ENCODE measurements around the gene NFAM1. TPM values are rescaled to one million over a fixed set of nuclear protein-coding genes. Genes with fewer than 3 reads are reported as not detected.
A peak's percentile ranks its signal among the peaks of the same experiment; 100 is the strongest.

The NFAM1 gene
- total and polyA plus RNA-seq, 2 experiments from 2014 or later, result not detected

DNA sequence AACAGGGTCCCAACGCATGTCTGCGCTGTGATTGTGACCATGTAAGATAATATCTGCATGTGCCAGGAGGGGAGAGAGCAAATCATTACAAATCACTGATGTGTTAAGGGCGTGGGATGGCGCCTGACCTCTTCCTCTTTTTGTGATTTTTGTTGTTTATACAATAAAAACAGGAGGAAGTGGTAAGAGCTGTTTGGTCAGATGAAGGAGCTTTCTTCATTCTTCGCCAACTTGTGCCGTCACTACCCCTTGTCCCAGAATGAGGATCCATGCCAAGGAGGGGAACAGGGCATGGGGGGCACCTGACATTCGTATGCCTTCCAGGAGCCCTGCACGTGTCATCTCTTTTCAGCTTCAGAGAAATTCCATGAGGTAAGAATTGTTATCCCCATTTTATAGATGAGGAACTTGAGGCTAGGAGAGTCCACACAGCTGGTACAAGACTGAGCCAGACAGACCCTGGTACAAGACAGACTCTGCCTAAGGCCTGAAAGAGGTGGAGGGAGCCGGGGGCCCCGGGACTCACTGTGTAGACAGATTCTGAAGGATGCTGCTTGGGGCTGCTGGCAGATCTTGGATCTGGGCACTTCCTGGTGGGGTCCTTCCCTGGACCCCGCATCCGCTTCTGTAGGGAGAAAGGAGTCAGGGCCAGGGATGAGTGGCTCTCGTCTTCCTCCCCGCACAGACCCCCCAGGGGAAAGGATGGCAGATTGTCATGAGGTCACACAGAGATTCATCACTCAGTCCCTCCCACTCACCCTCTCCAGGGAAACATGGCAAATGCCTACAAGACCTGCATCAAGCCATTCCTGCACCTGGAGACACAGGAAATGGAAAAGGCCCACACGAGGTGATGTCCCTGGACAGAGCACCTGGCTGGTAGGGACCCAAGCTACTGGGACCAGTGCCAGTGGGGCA is 34.6 kb downstream of the NFAM1 start:
- Histone ChIP-seq H3K9me2 (ENCODE audit: insufficient read depth) (no peaks in the 10 kb centered on the region), H3K4me3 (no peak overlapping the region), H4K20me1 (ENCODE audit: insufficient read depth) (no peaks in the 10 kb centered on the region), H3K27me3 (replicated peaks; ENCODE audit: insufficient read depth) (no peaks in the 10 kb centered on the region), H3F3A (ENCODE audit: insufficient read depth) (no peaks in the 10 kb centered on the region), H3K79me2 (ENCODE audit: insufficient read depth) (no peaks in the 10 kb centered on the region), H3K4me2 (ENCODE audit: unreplicated experiment) (no peak overlapping the region), H3K27ac (no peak overlapping the region), H2AFZ (no peak overlapping the region), H3K9ac (no peak overlapping the region), H3K36me3 (ENCODE audit: low read depth) (no peaks in the 10 kb centered on the region), H3K9me3 (ENCODE audit: low read depth) (no peaks in the 10 kb centered on the region), H3K4me1 (ENCODE audit: insufficient read depth) (no peaks in the 10 kb centered on the region)
- no peak for DNase-seq
- TF ChIP-seq EZH2phosphoT487 (IDR thresholded peaks at IDR 0.05; ENCODE audit: insufficient read depth, low read depth), result no peak
- no peak for TF ChIP-seq EZH2 (IDR thresholded peaks at IDR 0.05; ENCODE audit: insufficient read depth, poor library complexity, severe bottlenecking)
- in situ Hi-C loops (cut with MboI), result no loop called here
- 75 to 79% methylated on average over 15 of the region's 15 CpGs for WGBS, 2 experiments (ENCODE audit: low coverage in 1 of 2, low lambda C conversion rate in 2 of 2, missing lambda C conversion rate in 2 of 2)

GRCh38 chr22:42396621-42397331 is 35.4 kb downstream of the NFAM1 start:
- Histone ChIP-seq H3K27ac (no peak overlapping the region), H3K27me3 (replicated peaks; ENCODE audit: insufficient read depth) (no peaks in the 10 kb centered on the region), H3K36me3 (ENCODE audit: low read depth) (no peaks in the 10 kb centered on the region), H3K9me2 (ENCODE audit: insufficient read depth) (no peaks in the 10 kb centered on the region), H3K9me3 (ENCODE audit: low read depth) (no peaks in the 10 kb centered on the region), H2AFZ (no peak overlapping the region), H4K20me1 (ENCODE audit: insufficient read depth) (no peaks in the 10 kb centered on the region), H3K9ac (no peak overlapping the region), H3K79me2 (ENCODE audit: insufficient read depth) (no peaks in the 10 kb centered on the region), H3K4me2 (ENCODE audit: unreplicated experiment) (no peak overlapping the region), H3F3A (ENCODE audit: insufficient read depth) (no peaks in the 10 kb centered on the region), H3K4me3 (no peak overlapping the region), H3K4me1 (ENCODE audit: insufficient read depth) (no peaks in the 10 kb centered on the region)
- TF ChIP-seq EZH2phosphoT487 (IDR thresholded peaks at IDR 0.05; ENCODE audit: insufficient read depth, low read depth) (no peak), EZH2 (IDR thresholded peaks at IDR 0.05; ENCODE audit: insufficient read depth, poor library complexity, severe bottlenecking) (no peak)
- 65 to 75% methylated on average over 24 of the region's 24 CpGs for WGBS, 2 experiments (ENCODE audit: low coverage in 1 of 2, low lambda C conversion rate in 2 of 2, missing lambda C conversion rate in 2 of 2)
- in situ Hi-C loops (cut with MboI), result no loop called here
- DNase-seq, result no peak

DNA sequence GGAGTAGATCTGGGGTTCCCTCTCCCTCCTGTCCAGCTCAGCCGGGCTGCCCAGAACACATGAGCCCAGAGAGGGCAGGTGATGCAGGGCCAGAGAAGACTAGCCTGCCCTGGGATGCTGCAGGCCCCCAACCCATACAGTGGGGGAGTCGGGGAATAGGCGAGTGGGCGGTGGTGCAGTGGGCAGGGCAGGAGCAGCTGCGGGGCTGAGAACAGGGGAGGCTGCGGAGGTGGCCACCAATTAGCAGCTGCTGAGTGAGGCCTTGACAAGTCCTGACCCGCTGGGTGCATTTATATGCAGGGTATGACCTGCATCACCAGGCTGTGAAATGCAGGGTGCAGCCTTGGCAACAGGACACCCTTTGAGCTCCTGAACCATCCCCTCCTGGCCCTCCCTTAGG is 43.1 kb downstream of the NFAM1 start:
- in situ Hi-C loops (cut with MboI), result no loop called here
- WGBS, 2 experiments (ENCODE audit: low coverage in 1 of 2, low lambda C conversion rate in 2 of 2, missing lambda C conversion rate in 2 of 2), result 76 to 77% methylated on average over 6 to 7 of the region's 7 CpGs
- H4K20me1 ChIP-seq (ENCODE audit: insufficient read depth), result no peaks in the 10 kb centered on the region

DNA sequence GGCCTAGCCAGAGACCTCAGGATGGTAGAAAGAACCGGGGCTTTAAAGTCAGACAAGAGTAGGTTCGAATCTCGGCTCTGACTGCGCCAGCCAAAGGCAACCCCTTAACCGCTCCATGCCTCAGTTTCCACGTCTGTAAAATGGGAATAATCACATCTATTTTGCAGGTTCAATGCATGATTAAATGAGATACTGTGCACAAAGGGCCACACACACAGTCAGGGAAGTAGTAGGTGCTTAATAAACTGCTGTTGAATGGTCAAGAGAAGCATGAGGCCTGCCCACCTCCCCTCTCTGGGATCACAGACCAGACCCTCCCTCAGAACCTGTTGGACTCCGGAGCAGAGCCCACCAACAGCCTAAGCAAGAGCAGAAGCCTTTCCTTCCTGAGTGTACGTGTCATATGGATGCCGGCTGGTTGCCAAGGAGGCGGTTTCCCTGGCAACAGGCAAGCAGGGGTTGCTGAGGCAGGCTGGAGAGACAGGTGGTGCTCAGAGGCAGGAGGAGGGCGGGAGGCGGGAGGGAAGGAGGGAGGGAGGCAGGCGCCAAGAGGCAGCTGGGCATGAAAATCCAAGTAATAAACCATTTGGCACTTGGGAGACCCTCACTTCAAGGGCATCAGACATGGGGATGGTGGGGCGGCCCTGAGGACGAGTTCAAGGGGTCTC is 43.9 kb downstream of the NFAM1 start:
- no peak for TF ChIP-seq EZH2phosphoT487 (IDR thresholded peaks at IDR 0.05; ENCODE audit: insufficient read depth, low read depth)
- TF ChIP-seq EZH2 (IDR thresholded peaks at IDR 0.05; ENCODE audit: insufficient read depth, poor library complexity, severe bottlenecking), result no peak
- WGBS, 2 experiments (ENCODE audit: low coverage in 1 of 2, low lambda C conversion rate in 2 of 2, missing lambda C conversion rate in 2 of 2), result 63 to 64% methylated on average over 12 to 15 of the region's 15 CpGs
- Histone ChIP-seq H3K79me2 (ENCODE audit: insufficient read depth) (no peaks in the 10 kb centered on the region), H3K36me3 (ENCODE audit: low read depth) (no peaks in the 10 kb centered on the region), H3K4me3 (no peak overlapping the region), H3K9me2 (ENCODE audit: insufficient read depth) (no peaks in the 10 kb centered on the region), H3K9ac (no peak overlapping the region), H3F3A (ENCODE audit: insufficient read depth) (no peaks in the 10 kb centered on the region), H3K4me2 (ENCODE audit: unreplicated experiment) (no peak overlapping the region), H4K20me1 (ENCODE audit: insufficient read depth) (no peaks in the 10 kb centered on the region), H3K9me3 (ENCODE audit: low read depth) (no peaks in the 10 kb centered on the region), H2AFZ (no peak overlapping the region), H3K27ac (no peak overlapping the region), H3K27me3 (replicated peaks; ENCODE audit: insufficient read depth) (no peaks in the 10 kb centered on the region), H3K4me1 (ENCODE audit: insufficient read depth) (no peaks in the 10 kb centered on the region)
- DNase-seq, result peak; percentile 25
- in situ Hi-C loops (cut with MboI), result no loop called here

More for the DNA sequence above, 43.1 kb downstream of the NFAM1 start:
- Histone ChIP-seq H3K9me3 (ENCODE audit: low read depth) (no peaks in the 10 kb centered on the region), H3F3A (ENCODE audit: insufficient read depth) (no peaks in the 10 kb centered on the region), H3K9me2 (ENCODE audit: insufficient read depth) (no peaks in the 10 kb centered on the region), H2AFZ (no peak overlapping the region), H3K4me2 (ENCODE audit: unreplicated experiment) (no peak overlapping the region), H3K27me3 (replicated peaks; ENCODE audit: insufficient read depth) (no peaks in the 10 kb centered on the region), H3K4me3 (no peak overlapping the region), H3K27ac (no peak overlapping the region), H3K36me3 (ENCODE audit: low read depth) (no peaks in the 10 kb centered on the region), H3K4me1 (ENCODE audit: insufficient read depth) (no peaks in the 10 kb centered on the region), H3K9ac (no peak overlapping the region), H3K79me2 (ENCODE audit: insufficient read depth) (no peaks in the 10 kb centered on the region)
- no peak for DNase-seq
- TF ChIP-seq EZH2phosphoT487 (IDR thresholded peaks at IDR 0.05; ENCODE audit: insufficient read depth, low read depth) (no peak), EZH2 (IDR thresholded peaks at IDR 0.05; ENCODE audit: insufficient read depth, poor library complexity, severe bottlenecking) (no peak)
